GM18505 (cell line): ENCODE measurements around the gene RETREG1.

Source experiments
- ATAC-seq: cut with Tn5 transposase; IDR thresholded peaks from one replicate; pipeline ENCODE4 v1.9.1; 2021; ENCODE audit not compliant: unreplicated experiment
- POLR2A ChIP-seq: IDR thresholded peaks from 4 replicates; pipeline ENCODE4 v1.6.1; 2011; ENCODE audit warnings: borderline replicate concordance; ENCODE audit not compliant: insufficient read depth, insufficient read length; ENCODE audit errors: extremely low read depth

The RETREG1 gene

GRCh38 chr5:16565118-16565517 is 51.7 kb downstream of the RETREG1 start:
- no peak for ATAC-seq
- no peak for TF ChIP-seq POLR2A

DNA sequence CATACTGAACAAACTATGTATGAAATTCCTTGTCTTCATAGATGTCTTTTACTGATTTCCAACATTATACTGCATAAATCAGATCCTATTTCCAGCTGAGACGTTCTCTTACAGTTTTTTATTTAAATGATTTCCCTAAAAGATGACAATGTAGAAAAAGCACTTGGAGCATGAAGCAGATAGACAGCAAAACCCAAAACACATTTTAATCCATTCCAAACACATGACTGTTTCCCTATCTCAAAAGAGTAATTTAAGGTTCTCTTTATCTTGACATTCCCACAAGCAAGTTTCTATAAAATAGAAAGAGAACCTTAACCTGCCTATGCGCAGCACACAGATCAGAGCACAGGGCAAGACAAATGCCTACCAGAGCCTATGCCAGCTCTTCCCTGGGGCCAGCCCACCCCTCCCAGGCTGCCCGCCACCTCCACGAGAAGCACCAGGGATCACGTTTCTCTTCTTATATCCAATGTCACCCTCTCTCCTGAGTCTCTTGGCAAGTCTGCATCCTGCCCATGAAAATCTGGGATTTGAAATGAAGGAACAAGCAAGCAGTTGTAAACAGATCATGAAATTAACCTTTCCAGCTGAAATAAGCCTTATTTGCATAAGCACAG is 52.4 kb downstream of the RETREG1 start:
- TF ChIP-seq POLR2A = no peak
- no peak for ATAC-seq

DNA sequence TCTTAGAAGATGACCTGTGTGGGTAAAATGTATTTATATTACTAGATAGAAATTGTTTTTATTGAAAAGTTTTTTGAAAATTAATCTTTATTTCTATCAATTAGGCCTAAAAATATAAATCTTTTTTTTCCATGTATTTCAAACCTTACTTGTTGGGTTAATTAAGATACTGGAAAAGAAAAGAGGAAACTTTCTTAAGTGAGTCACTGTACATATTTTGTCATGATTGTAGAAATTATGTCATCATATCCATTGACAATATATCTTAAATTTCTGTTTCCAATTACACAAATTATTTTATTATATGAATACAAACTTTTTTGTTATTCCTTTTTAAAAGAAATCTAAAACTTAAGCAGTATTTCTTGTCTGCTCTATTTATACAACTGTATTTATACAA is 53.1 kb downstream of the RETREG1 start:
- no peak for ATAC-seq
- no peak for TF ChIP-seq POLR2A

DNA sequence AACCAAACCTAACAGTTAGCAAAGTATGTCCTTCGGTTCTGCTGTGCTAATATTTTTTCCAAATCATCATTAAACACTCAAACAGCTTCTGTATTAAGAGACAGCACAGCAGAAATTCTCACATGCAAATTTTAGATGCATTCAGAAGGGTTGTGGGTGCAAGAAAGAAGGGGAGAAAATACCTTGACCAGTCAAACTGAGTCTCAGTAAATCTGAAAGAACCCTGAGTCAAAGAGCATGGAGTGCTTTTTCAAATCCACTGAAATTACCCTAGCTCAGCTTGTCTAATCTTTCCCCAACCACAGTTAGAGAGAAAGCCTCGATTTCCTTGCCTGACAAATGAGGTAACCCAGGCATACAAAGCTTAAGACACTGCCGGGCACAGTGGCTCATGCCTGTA is 55.1 kb downstream of the RETREG1 start:
- ATAC-seq = no peak

GRCh38 chr5:16559702-16560101 is 57.1 kb downstream of the RETREG1 start:
- no peak for TF ChIP-seq POLR2A
- no peak for ATAC-seq

More for the DNA sequence above, 55.1 kb downstream of the RETREG1 start:
- TF ChIP-seq POLR2A = no peak

DNA sequence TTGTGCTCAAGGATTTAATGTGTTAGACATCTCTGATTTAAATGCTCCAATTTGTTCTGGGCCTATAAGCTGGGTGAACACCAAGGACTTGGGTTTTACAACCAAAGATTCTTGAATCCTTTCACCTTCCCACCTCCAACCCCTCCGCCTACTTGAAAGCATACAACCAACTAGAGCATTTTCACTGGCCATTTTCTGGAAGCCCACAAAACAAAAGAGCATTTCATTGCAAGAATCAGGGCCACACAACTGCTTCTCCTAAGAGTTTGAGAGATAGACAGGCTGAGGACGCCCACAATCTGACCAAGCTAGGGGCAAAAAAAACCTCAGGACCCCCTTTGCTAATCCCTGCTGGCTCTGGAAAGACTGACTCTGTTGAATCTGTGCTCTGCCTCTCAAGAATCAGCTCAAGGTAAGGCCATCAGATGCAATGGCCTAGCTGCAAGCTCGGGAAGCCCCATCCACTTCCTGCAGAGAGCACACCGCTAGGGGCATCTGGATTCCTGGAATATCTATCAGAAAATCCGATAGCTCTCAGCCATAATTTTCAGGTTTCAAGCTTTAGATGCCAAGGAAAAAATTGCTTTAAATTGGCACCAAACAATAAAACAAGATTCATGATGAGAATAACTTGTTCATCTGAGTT is 57.7 kb downstream of the RETREG1 start:
- no peak for ATAC-seq
- no peak for TF ChIP-seq POLR2A

DNA sequence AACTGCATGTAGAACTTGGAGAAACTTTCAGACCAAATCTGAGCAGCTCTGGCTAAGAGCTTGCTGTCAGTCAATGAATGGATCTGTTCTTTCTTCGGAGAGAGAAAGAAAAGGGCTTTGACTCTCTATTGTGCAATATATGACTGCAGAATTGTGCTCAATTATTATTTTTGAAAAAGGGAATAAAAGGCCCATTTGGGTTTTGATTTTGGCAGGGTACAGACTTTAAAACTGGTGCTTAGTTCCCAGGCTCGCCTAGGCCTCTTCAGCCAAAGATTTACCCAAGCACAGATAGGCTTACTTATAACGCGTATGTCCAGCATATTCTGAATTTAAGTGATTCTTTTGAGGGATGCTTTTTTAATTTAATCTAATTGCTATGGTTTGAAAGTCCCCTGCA is 59.3 kb downstream of the RETREG1 start:
- no peak for TF ChIP-seq POLR2A
- ATAC-seq = no peak

DNA sequence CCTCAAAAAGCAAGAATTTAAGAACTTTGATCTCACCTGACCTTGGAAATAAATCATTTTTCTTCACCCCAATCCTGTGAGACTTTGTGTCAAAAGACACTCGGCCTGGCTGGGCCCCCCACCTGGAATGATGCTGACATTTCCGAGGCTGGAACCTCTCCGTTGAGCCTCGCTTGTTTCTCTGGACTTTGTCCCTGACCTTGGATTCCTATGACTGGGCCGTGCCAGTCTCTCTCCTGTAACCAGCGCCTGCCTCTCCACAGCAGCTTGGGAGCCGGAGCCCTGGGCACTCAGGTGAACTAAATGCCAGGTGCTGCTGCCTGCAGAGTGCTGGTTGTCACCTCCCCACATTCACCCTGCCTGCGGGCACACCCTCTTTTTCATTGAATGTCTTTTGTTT is 62.7 kb downstream of the RETREG1 start:
- TF ChIP-seq POLR2A = no peak
- ATAC-seq = no peak

GRCh38 chr5:16552666-16553343 is 64.0 kb downstream of the RETREG1 start:
- ATAC-seq = peak; percentile 88
- TF ChIP-seq POLR2A = no peak

DNA sequence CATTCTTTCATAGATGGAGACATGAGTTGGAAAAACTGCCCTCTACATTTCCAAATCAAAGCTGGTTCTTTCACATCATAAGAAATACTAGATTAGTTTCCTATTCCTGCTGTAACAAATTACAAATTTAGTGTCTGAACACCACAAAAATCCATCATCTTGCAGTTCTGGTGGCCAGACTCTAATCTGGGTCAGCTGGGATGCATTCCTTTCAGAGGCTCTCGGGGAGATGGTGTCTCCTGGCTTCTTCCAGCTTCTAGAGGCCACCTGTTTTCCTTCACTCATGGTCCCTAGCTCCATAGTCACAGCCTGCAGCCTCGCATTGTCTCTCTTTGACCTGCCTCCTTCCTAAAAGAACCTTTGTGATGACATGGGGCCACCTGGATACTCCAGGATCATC is 65.2 kb downstream of the RETREG1 start:
- no peak for ATAC-seq
- TF ChIP-seq POLR2A = no peak

DNA sequence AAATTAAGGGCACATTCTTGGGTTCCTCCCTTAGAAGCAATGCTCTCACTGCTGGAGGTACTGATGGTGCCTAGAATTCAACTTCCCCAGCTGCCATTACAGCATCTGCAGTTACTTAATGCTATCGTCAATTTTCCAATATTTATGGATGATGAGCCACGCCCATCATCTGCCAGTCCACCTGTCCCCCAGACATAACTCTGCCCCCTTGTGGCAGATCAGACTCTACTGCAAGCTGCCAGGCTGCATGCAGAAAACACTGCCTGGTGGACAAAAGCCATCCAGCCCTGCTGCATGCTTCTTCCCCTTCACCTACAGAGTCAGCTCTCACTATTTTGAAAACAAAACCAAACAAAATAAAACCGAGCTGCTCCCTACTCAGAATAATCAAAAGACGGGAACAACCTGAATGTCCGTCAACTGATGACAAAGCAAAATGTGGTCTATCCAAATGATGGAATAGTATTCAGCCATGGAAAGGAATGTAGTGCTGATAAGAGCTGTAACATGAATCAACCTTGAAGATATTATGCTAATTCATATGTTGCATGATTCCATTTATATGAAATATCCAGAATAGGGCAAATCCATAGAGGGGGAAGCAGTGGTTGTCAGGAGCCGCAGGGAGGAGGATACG is 66.4 kb downstream of the RETREG1 start:
- no peak for TF ChIP-seq POLR2A
- ATAC-seq = peak; percentile 68

DNA sequence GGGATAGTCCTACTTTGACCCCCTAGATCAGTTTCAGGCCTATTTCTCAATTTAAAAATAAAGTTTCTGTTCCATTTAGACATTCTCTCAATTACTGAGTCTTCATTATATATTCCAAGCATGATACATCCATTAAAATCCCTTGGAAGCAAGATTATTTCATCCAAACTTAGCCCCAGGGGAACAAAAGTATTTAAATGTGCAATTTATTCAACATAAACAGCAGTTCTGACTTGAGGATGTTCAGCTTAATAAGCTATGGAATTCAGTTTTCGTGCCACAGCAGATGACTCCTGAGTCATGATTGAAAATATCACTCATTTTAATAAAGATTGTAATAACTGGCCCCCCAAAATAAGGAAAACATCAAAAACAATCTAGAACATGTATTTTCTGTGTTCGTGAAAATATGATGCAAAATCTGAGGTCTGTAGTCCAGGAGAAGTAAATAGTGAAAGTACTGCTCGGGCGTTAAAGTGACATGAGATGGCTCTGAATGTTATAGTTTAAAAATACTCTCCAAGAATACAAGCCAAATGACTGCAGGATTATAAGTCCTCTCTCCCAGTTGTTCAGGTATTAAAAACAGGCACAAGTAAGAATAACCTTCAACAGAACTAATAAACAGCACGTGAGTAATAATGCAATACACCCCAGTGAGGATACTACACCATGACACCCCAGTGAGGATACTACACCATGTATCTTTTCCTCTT is 67.1 kb downstream of the RETREG1 start:
- TF ChIP-seq POLR2A = no peak
- ATAC-seq = no peak

DNA sequence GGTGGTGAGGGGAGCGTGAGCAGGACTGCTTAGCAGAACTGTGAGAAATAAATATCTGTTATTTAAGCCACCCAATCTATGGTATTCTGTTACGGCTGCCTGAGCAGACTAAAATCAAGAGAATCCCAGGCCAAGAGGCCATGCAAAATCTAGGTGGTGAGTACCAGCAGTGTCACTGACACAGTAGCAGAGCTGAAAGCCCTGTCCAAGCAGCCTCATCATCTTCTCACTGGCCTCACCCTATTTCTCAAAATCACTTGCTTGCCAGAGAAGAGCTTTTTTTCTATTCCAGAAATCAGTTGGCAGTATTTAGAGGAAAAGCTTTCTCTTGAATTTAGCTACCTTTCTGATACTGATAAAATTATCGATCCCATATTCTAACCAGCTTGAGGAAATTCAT is 68.0 kb downstream of the RETREG1 start:
- no peak for TF ChIP-seq POLR2A
- no peak for ATAC-seq
